ENCODE data around the gene MASP1. TPM values are rescaled to one million over a fixed set of nuclear protein-coding genes. Genes with fewer than 3 reads are reported as not detected.

Gene MASP1
- total RNA-seq, 4 donors from 2014 or later = 1.6 to 16.7 (median 2.4) TPM

GRCh38 chr3:187293516-187294430, 2.2 kb upstream of the MASP1 start:
- WGBS, 2 donors = 34 to 45% methylated on average over 9 of the region's 9 CpGs
- DNase-seq (ENCODE audit: low spot score in 2 of 2) = no peak
- intact Hi-C loops (cut with DNase I; ENCODE audit: low total_unique reads) = no loop called here
- no peak overlapping the region for H3K4me3 ChIP-seq (ENCODE audit: low read depth, poor library complexity, severe bottlenecking)
- TF ChIP-seq CTCF (IDR thresholded peaks at IDR 0.05) (no peak), POLR2A (IDR thresholded peaks at IDR 0.05) (no peak)

GRCh38 chr3:187292631-187293515, 1.3 kb upstream of the MASP1 start:
- H3K4me3 ChIP-seq (ENCODE audit: low read depth, poor library complexity, severe bottlenecking) = no peak overlapping the region
- TF ChIP-seq CTCF (IDR thresholded peaks at IDR 0.05) (no peak), POLR2A (IDR thresholded peaks at IDR 0.05) (no peak)
- 51 to 56% methylated on average over 5 of the region's 5 CpGs for WGBS, 2 donors
- DNase-seq (ENCODE audit: low spot score in 2 of 2) = no peak
- intact Hi-C loops (cut with DNase I; ENCODE audit: low total_unique reads) = no loop called here

- intact Hi-C loops (cut with DNase I; ENCODE audit: low total_unique reads) = no loop called here
- no peak for DNase-seq (ENCODE audit: low spot score in 2 of 2)
- TF ChIP-seq CTCF (IDR thresholded peaks at IDR 0.05) (no peak), POLR2A (IDR thresholded peaks at IDR 0.05) (no peak)
- 54 to 71% methylated on average over 9 of the region's 9 CpGs for WGBS, 2 donors
- H3K4me3 ChIP-seq (ENCODE audit: low read depth, poor library complexity, severe bottlenecking) = no peak overlapping the region
Measured at GRCh38 chr3:187292181-187292580, 644 bp upstream of the MASP1 start.

- intact Hi-C loops (cut with DNase I; ENCODE audit: low total_unique reads) = no loop called here
- no peak for DNase-seq (ENCODE audit: low spot score in 2 of 2)
- TF ChIP-seq CTCF (IDR thresholded peaks at IDR 0.05) = no peak
- TF ChIP-seq POLR2A (IDR thresholded peaks at IDR 0.05) = no peak
- WGBS, 2 donors = 2 to 15% methylated on average over 6 of the region's 6 CpGs
- H3K4me3 ChIP-seq (ENCODE audit: low read depth, poor library complexity, severe bottlenecking) = no peak overlapping the region
Measured at GRCh38 chr3:187291001-187291511, 481 bp downstream of the MASP1 start.

- intact Hi-C loops (cut with DNase I; ENCODE audit: low total_unique reads) = no loop called here
- WGBS, 2 donors = 44 to 48% methylated on average over 1 of the region's 1 CpG
- TF ChIP-seq CTCF (IDR thresholded peaks at IDR 0.05) = no peak
- no peak for TF ChIP-seq POLR2A (IDR thresholded peaks at IDR 0.05)
- DNase-seq (ENCODE audit: low spot score in 2 of 2) = no peak
- no peak overlapping the region for H3K4me3 ChIP-seq (ENCODE audit: low read depth, poor library complexity, severe bottlenecking)
Measured at GRCh38 chr3:187290503-187290902, 1.0 kb downstream of the MASP1 start.

Measured in lower leg skin (tissue), 4 donors.